ENCODE results near the gene CES2.

DNA sequence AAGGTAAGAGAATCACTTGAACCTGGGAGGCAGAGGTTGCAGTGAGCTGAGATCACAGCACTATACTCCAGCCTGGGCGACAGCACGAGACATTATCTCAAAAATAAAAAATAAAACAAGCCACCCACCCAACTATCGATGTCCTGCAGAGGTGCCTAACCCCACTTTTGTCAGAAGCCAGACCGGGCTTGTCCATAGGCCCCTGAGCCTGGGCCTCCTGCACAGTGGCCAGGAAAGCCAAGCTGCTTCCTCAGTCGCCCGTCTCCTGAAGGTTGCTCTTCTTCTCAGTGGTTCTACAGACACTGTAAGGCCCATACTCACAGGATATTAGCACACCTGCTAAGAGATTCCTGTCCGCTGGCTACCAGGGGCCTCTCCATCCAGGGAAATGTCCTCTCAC, 11.2 kb downstream of the CES2 start:
- TF ChIP-seq EZH2 (IDR thresholded peaks at IDR 0.05; ENCODE audit: borderline replicate concordance) (no peak), EZH2phosphoT487 (IDR thresholded peaks at IDR 0.05; ENCODE audit: low read depth, severe bottlenecking, unreplicated experiment) (no peak)
- TF ChIP-seq, protein P1, sequence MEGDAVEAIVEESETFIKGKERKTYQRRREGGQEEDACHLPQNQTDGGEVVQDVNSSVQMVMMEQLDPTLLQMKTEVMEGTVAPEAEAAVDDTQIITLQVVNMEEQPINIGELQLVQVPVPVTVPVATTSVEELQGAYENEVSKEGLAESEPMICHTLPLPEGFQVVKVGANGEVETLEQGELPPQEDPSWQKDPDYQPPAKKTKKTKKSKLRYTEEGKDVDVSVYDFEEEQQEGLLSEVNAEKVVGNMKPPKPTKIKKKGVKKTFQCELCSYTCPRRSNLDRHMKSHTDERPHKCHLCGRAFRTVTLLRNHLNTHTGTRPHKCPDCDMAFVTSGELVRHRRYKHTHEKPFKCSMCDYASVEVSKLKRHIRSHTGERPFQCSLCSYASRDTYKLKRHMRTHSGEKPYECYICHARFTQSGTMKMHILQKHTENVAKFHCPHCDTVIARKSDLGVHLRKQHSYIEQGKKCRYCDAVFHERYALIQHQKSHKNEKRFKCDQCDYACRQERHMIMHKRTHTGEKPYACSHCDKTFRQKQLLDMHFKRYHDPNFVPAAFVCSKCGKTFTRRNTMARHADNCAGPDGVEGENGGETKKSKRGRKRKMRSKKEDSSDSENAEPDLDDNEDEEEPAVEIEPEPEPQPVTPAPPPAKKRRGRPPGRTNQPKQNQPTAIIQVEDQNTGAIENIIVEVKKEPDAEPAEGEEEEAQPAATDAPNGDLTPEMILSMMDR (IDR thresholded peaks at IDR 0.05; ENCODE audit: poor library complexity) = no peak
